DMS53 treated with DMSO at 0.1 percent for 48 hours (cell line): ENCODE data around the gene CACNA1B.
"Not testable (repeated sequence)": the region's sequence is repeated elsewhere in the genome, so short reads cannot be mapped to it uniquely, and the experiment has no call there.

Source experiments
- DNase-seq: peaks from one replicate; lab custom pipeline; 2025; ENCODE audit not compliant: unreplicated experiment; lab: John Stamatoyannopoulos, UW

CACNA1B gene

DNA sequence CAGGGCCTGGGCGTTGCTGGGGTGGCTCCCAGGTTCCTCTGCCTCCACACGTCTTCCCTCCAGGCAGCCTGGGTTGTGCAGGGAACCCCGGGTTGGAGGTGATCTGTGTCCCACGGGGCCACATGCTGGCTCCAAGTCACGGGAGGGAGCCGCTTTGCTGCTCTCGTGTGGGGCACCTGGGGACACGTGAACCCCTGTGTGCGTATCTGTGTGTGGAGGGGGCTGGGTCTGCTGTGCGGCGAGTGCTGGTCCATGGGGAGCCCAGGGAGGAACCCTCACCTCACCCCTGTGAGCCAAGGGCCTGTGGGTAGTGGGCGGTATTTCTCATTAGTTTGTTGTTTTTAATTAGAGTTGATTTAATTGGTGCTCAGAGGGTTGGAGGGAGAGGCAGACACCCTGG is 7.5 kb downstream of the CACNA1B start:
- DNase-seq = not testable (repeated sequence)

DNA sequence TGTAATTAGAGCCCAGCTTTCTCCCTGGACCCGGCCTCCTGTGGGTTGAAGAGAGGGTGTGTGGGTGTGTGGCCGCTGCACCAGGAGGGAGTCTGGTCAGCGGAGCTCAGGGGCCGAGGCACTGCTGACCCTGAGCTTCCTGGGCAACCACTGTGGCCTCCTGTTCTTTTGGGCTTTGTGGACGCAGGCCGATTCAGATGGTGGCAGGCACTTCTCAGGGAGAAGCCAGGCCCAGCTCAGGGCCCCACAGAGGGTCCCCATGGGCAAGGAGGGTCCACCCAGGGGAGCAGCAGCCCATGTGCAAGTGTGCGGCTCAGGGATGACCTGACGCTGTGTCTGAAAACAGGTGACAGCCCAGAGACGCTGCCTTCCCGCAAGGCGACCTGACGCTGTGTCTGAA is 11.0 kb downstream of the CACNA1B start:
- not testable (repeated sequence) for DNase-seq

DNA sequence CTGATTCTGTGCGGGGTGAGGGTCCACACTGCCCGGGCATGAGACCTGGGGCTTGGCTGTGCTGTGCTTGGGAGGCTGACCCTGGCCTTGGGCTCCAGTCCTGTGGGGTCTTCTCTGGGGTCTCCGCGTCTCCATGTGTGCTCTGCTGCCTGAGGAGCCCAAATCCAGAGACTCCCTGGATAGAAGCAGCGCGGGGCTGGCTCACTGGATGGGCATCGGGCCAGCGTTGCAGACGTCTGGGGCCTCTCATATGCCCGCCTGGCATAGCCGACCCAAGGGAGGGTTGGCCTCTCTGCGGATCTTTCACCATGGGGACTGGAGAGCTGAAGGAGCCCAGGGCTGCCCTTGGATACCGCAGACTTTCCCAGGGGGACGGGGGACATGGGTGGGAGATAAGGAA is 12.4 kb downstream of the CACNA1B start:
- not testable (repeated sequence) for DNase-seq

DNA sequence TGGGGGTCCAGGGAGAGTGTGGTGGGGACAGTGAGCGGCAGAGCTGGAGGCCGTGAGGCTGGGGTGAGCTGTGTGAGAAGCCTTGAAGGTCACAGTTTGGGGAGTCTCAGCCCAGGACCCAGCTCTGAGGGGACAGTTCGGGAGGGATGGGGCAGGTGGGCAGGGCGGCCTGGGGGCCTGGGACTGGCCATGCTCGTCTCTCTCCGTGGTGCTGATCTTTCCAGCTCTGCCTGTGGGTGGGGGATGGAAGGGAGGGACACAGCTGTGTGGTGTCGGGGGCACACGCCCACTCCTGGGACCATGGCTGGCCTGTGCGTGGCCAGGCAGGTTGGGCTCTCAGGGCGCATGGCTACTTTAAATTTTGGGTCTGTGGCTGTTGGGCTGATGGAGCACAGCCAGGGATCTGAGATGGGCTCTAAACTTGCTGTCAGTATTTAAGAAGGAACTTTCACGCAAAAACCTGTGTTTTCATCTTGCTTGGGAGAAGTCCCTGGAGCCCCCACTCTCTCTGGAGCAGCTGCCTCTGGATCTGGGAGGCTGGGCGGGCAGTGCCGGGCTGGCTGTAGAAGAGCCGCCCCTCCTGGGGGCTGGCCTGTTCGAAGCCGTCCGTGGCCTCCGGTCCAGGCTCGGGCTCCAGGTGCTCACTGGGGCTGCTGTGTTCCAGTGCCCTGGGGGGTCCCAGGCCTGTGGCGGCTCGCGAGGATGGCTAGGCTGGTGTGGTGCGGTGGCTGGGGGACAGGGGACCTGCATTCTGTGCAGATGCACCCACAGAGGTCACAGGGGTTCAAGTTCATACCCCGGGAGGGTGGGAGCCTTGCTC is 13.4 kb downstream of the CACNA1B start:
- not testable (repeated sequence) for DNase-seq

DNA sequence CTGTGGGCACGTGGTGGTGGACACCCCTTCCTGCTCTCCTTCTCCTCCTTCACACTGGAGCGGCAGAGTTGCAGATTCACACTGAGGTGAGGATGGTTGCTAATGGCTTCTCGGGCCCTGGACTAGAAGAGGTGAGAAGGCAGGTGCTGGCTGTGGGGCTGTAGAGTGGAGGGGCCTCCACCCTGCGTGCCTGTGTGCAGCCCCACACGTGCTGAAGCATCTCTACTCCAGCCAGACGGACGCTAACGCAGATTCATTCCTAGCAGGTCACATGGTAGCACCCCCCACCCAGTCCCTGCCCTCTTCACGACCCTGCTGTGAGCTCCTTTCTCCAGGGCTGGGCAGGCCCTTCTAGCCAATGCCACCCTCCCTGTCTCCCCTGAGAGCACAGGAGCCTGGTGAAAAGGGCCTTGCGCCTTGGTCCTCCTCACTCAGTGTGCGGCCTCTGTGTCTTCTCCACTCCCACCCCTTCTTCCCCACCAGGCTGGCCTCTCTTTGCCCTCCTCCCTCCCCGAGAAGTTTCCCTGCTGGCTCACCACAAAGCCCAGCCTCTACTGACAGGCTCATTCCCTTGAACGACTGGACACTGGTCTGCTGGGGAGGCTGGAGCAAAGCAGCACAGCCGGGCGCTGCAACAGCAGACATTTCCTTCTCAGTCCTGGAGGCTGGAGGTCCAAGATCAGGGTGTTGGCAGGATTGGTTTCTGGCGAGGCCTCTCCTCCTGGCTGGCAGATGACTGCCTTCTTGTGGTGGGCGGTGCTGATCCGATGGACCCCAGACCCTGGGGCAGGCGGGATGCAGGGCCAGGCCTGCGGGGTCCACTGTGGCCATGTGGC is 14.2 kb downstream of the CACNA1B start:
- no peak for DNase-seq

DNA sequence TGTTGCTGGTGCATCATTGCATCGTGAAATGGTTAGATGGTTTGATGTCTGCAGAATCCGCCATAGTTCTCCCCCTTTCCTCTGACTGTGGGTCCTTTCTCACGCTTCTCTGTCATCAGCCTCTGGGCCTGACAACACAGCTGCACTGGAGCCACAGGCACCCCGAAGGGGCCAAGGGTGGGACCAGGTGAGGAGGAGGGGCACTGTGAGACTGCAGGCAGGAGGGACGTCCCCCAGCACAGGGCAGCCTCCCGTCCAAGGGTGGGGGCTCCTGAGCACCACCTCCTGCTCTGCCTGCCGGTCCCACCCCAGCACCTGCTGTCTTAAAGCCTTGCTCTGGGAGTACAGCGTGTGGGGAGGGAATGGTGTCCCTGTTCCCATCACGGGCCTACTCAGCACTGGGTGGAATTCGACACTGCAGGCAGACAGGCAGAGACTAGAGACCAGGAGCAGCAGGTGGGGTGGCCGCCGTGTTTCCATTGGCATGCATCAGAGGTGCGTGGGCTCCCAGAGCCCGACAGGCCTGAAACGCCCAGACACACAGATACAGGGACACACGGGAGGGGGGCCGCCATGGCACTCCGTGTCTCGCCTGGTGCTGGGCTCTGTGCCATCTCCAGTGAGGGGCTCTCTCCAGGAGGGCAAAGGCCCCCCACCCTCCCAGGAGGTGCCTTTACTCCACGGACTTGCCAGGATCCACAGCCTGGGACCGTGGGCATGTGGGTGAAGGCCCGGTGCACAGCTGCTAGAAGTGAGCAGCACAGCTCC is 15.0 kb downstream of the CACNA1B start:
- DNase-seq = no peak

DNA sequence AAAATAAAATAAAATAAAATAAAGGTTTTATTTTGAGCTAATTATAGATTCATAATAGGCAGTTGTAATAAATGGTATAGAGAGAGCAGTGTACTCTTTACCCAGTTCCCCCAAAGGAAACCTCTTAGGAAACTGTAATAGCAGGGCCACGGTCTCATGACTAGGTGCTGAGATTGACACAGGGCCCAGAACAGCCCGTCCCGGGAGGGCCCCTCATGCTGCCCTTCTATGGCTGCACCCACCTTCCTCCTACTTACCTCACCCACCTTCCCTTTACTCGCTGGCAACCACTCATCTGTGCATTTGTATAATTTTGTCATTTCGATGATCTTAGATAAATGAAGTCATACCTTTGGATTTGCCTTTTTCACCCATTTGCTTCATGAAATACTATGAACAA is 16.1 kb downstream of the CACNA1B start:
- no peak for DNase-seq

DNA sequence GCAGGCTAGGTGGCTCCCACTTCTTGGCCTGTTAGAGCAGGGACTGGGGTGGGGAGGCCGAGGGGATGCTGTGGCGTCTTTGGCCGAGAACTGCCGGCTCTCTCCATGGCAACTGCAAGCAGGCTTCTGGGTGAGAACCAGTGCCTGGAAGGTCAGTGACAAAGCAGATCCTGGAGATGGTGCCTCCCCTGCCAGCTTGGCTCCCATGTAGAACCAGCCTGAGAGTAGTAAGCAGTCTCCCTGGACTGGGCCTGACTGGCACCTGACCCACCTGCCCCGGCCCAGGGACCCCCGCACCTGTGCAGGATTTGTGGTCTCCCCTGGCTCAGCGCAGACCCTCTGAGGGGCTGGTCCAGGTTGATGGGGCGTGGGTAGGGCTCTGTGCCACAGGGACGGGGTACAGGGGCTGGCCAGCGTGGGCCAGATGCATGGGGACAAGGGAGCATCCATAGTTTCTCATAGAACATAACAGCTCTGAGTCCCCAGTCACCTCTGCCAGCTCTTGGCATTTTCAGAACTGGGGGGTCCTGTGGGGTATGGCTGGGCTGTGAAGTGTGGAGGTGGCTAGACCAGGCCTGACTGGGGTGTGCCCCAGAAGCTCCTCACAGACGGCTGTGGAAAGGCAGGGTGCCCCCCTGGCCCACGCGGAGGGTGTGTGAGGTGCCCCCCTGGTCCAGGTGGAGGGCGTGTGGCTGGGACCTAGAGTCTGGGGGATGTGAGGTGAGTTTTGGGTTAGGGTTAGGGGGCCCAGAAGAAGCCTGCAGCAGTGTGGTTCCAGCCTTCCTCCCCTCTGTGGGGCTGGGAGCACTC is 22.2 kb downstream of the CACNA1B start:
- no peak for DNase-seq

DNA sequence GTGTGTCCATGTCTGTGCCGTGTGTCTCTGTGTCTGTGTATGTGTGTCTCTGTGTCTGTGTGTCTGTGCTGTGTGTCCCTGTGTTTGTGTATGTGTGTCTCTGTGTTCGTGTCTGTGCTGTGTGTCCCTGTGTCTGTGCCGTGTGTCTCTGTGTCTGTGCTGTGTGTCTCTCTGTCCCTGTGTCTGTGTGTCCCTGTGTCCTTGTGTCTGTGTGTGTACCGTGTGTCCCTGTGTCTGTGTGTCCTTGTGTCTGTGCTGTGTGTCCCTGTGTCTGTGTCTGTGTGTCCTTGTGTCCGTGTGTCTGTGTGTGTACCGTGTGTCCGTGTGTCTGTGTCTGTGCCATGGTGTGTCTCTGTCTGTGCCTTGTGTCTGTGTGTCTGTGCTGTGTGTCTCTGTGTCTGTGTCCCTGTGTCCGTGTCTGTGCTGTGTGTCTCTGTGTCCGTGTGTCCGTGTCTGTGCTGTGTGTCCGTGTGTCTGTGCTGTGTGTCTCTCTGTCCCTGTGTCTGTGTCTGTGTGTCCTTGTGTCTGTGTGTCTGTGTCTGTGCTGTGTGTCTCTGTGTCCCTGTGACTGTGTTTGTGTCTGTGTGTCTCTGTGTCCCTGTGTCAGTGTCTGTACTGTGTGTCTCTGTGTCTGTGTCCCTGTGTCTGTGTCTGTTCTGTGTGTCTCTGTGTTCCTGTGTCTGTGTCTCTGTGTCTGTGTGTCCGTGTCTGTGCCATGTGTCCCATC is 23.2 kb downstream of the CACNA1B start:
- DNase-seq = no peak

DNA sequence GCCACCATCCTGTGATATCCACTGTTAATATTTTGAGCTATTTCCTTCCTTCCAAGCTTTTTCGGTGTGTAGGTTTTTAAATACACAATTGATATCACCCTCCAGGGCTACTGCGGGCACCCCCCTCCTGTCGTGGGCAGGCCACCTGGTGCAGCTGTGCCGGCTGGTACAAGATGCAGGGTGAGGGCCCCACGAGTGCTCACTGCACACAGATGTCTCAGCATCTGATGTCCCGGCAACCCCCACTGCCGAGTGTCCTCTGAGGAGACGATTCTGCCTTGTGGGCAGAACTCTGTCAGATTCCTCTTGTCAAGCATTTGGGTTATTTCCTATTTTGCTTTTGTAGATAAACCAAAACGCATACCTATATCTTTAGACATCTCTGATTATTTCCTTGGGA is 25.1 kb downstream of the CACNA1B start:
- no peak for DNase-seq

DNA sequence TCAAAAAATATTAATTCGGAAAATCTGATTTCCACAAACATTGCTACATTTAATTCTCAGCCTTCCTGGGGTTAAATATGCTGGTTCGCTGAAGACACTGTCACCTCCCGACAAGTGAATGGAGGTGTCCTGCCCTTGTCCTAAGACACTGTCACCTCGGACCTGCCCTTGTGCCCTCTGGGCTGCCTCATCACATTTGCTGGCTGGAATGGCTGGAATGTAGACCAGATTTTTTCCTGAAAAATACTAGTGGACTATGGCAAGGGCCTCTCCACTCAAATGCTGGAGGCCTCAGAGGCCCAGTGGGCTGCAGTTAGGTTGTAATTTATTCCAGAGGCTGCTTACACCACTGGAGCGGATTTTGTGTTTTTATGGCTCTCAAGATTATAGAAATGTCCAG is 28.2 kb downstream of the CACNA1B start:
- DNase-seq = no peak

DNA sequence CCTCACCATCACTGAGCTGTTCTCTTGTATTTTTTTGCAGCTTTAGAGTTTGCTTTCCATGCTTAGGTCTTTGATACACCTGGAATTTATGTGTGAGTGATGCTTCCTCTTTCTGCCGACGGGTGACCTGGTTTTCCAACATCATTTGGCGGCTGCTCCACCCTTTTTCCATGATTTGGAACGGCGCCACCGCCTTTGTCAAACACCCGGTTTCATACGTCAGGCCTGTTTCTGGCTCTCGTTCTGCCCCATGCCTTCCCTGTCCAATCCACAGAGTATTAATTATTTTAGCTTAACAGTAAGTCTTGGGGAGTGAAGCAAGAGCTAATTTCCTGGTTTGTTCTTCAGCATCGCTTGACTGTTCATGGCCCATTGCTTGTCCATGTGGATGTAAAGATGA is 30.2 kb downstream of the CACNA1B start:
- DNase-seq = no peak

DNA sequence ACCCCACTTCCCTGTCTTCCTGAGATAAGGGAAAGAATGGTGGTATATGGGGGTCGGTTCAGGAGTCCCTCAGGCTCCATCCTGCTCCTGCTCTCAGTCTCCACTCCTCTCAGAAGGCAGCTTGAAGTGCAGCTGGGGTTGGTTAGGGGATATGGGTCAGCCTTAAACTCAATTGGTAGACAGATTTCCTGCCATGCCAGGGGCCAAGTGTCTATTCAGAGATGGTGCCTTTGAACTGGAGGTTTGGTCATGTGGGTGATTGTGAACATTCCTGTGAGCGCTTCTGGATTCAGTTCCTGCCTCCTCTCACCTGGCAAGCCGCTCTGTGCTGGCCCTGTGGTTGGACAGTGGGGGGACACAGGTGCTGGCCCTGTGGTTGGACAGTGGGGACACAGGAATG is 35.1 kb downstream of the CACNA1B start:
- DNase-seq = no peak

DNA sequence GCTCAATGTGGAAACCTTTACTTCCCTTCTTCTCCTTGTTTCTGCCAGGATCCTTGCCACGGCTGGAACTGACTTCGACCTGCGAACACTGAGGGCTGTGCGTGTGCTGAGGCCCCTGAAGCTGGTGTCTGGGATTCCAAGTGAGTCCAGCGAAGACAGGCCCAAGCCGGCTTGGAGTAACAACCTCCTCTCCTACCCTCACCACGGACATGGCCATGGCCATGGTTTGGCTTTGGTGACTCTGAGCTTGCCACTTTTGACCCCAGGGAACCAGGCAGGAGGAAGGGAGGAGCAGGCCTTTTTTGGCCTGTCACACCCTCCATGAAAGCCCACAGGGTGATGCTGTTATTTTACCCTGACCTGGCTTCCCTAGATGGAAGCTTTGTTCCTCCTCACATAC is 35.5 kb downstream of the CACNA1B start:
- no peak for DNase-seq

DNA sequence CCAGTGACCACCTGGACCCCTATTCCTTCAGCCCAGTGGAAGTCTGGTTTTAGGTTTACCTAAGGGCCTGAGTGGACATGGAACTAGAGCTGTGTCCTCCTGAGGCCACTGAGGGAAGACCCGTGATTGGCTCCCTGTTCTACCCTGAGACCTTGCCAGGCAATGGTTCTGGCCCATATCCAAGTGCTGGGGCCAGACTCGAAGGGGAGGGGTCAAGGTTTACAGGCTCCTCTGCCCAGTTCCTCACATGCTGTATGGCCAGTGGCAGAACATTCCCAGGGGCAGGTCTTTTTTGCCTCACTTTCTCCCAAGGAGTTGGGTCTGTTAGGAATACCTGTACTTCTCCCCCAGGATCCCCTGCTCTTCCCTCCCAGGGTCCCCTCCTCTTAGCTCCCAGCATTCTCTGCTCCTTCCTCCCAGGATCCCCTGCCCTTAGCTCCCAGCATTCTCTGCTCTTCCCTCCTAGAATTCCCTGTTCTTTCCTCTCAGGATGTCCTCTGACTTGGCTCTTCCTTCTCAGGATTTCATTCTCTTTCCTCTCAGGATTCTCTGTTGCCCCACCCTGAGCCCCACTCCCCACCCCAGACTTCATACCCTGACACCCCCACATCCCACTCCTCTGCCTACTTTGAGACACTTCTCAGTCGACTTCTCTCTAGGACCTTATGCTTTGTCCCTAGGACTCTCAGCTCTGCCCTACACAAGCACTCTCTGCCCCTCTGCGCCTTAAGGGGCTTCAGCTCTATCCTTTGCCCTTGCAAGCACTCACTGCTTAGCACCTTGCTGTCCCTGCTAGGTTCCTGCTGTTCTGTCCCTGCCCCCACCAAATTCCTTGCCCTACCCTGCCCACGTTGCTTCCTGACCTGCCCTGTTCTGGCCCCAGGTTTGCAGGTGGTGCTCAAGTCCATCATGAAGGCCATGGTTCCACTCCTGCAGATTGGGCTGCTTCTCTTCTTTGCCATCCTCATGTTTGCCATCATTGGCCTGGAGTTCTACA is 36.5 kb downstream of the CACNA1B start:
- DNase-seq = no peak

DNA sequence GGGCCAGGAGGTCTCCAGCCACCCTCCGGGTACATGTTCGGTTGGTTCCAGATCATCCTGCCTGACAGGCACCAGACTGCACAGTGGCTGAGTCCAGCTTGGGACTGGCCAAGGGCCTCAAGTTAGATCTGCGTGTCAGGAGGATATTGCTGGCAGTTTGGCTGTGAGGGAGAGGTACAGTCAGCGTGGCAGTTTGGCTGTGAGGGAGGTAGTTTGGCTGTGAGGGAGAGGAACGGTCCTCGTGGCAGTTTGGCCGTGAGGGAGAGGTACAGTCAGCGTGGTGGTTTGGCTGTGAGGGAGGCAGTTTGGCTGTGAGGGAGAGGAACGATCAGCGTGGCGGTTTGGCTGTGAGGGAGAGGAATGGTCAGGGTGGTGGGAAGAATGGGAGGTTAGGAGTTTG is 39.0 kb downstream of the CACNA1B start:
- no peak for DNase-seq

DNA sequence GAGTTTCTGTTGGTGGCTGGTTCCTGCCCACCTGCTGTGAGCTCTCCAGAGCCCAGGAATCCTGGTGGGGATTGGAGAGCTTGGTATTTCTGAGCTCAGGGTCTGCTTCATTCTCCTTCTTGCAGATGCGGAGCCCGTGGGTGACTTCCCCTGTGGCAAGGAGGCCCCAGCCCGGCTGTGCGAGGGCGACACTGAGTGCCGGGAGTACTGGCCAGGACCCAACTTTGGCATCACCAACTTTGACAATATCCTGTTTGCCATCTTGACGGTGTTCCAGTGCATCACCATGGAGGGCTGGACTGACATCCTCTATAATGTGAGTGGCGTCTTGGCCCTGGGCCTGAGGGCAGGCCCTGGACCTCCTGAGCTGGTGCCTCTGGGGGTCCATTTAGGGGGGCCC is 39.5 kb downstream of the CACNA1B start:
- DNase-seq = no peak

DNA sequence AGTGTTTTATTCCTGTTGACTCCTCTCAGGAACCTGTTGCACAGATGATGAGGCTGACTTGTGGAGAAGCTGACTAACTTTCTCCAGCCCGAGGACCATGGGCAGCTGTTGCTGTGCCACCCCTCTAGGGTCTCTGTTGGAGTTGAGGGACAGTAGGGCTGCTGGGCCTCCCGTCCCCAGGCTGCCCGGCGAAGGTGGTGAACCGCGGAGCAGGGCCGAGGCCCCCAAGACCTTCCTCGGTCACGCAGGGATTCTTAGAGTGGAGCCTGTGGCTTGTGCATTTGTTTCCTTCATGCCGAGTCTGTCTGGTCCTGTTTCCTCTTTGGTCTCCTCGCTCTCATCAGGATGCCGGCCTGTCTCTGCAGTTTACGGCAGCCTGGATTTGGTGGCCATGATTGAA is 40.2 kb downstream of the CACNA1B start:
- no peak for DNase-seq
